AG09309 (cell line): ENCODE data around the gene SLC20A1.
"Not testable (repeated sequence)": the region's sequence is repeated elsewhere in the genome, so short reads cannot be mapped to it uniquely, and the experiment has no call there.

Source experiments
- DNase-seq: peaks from one replicate; pipeline ENCODE4 v3.0.0-alpha.2; 2010; ENCODE audit warnings: low read depth
- H3K4me3 ChIP-seq: 2 replicates; pipeline ENCODE4 v1.5.1; 2011; ENCODE audit warnings: mild to moderate bottlenecking, low read depth, low read length, moderate library complexity; ENCODE audit not compliant: control insufficient read depth
- CTCF ChIP-seq: IDR thresholded peaks from 2 replicates; pipeline ENCODE4 v1.5.1; 2011; ENCODE audit warnings: mild to moderate bottlenecking, low read depth, low read length, inconsistent platforms; ENCODE audit not compliant: insufficient read depth, control insufficient read depth; ENCODE audit errors: missing control alignments

SLC20A1 gene

DNA sequence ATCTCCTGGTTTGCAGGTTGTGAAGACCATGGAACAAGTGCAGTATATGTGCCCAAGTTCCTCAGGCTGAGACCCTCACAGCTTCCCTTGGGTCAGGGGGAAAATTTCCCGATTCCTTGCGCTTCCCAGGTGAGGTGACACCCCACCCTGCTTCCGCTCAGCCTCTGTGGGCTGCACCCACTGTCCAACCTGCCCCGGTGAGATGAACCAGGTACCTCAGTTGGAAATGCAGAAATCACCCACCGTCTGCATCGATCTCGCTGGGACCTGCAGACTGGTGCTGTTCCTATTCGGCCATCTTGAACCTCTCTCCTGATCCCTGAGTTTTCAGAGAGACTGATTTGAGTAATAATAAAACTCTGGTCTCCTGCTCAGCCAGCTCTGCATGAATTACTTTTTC lies 30.7 kb upstream of the SLC20A1 start:
- H3K4me3 ChIP-seq = no peak overlapping the region
- no peak for DNase-seq

GRCh38 chr2:112615798-112616197 lies 29.9 kb upstream of the SLC20A1 start:
- not testable (repeated sequence) for DNase-seq, H3K4me3 ChIP-seq

More for the DNA sequence above, 30.7 kb upstream of the SLC20A1 start:
- no peak for TF ChIP-seq CTCF

DNA sequence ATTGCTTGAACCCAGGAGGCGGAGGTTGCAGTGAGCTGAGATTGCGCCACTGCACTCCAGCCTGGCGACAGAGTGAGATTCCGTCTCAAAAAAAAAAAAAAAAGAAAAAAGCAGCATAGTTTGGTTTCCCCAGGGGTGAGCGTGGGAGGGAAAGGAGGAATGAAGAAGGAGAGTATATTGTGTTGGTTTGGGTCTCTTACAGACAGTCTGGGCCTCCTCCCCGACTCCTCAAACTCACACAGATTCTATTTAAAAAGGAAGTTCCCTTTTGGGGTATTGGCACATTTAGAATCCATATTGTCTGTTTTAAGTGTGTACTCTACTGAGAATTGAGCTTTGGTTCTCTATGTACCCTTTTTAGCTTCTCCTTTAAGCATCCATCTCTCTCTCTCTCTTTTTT lies 27.4 kb upstream of the SLC20A1 start:
- H3K4me3 ChIP-seq = no peak overlapping the region
- TF ChIP-seq CTCF = no peak
- no peak for DNase-seq

GRCh38 chr2:112621790-112622527 lies 23.8 kb upstream of the SLC20A1 start:
- H3K4me3 ChIP-seq = no peak overlapping the region
- peak; percentile 71 for DNase-seq
- TF ChIP-seq CTCF = no peak

DNA sequence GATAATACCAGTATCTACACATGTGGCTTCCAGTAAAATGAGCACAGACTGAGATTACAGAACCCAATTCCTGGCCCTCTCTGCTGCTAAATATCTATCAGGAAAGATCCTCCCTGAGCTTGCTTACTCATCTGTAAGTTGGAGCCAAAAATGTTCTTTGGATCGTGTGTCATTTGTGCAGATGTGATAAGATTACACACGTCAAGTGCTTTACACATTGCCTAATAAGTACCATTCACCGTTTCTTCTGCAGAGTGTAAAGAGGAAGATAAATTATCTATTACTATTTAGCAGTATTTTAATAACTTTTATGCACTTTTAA lies 23.2 kb upstream of the SLC20A1 start:
- H3K4me3 ChIP-seq = no peak overlapping the region
- DNase-seq = peak; percentile 92
- TF ChIP-seq CTCF = no peak

- H3K4me3 ChIP-seq = no peak overlapping the region
- DNase-seq = peak; percentile 43
- no peak for TF ChIP-seq CTCF
These were observed 21.6 kb upstream of the SLC20A1 start for GRCh38 chr2:112623913-112624777.

- DNase-seq = no peak
- TF ChIP-seq CTCF = no peak
- H3K4me3 ChIP-seq = no peak overlapping the region
These were observed 20.1 kb upstream of the SLC20A1 start for GRCh38 chr2:112625474-112626114.
